HFF-Myc (cell line): Measurements from ENCODE around the gene COG5.

Experiments
- DNase-seq: peaks from one replicate; pipeline ENCODE4 v3.0.0-alpha.2; 2011; ENCODE audit warnings: low read depth; ENCODE audit errors: extremely low read depth
- H3K4me3 ChIP-seq: replicated peaks from 2 replicates; pipeline ENCODE4 v1.5.1; 2011; ENCODE audit warnings: low read depth, mild to moderate bottlenecking, control low read depth, low read length
- TF ChIP-seq, protein P1 (sequence below): IDR thresholded peaks from 2 replicates; pipeline ENCODE4 v1.5.1; 2012; ENCODE audit warnings: mild to moderate bottlenecking, low read depth, low read length, control low read depth; ENCODE audit errors: missing control alignments

The COG5 gene

DNA sequence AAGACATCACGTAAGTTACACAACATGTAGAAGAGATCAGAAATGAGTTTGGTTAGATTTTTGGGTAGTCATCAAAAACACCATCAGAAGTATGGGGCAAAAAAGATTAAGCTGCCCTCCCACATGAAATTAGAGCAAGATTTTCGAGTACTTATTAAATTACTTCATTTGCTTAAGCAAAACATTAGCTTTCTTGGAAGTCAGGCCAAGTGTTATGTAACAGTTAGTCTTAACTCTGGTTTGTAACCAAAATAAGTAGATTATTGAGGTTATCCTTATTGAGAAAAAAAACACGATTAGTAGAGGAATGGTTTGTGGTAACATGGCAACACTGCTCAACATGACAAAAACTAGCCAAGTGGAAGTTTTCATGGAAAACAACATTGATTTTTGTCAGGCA lies 357.0 kb downstream of the COG5 start:
- TF ChIP-seq, protein P1, sequence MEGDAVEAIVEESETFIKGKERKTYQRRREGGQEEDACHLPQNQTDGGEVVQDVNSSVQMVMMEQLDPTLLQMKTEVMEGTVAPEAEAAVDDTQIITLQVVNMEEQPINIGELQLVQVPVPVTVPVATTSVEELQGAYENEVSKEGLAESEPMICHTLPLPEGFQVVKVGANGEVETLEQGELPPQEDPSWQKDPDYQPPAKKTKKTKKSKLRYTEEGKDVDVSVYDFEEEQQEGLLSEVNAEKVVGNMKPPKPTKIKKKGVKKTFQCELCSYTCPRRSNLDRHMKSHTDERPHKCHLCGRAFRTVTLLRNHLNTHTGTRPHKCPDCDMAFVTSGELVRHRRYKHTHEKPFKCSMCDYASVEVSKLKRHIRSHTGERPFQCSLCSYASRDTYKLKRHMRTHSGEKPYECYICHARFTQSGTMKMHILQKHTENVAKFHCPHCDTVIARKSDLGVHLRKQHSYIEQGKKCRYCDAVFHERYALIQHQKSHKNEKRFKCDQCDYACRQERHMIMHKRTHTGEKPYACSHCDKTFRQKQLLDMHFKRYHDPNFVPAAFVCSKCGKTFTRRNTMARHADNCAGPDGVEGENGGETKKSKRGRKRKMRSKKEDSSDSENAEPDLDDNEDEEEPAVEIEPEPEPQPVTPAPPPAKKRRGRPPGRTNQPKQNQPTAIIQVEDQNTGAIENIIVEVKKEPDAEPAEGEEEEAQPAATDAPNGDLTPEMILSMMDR: no peak
- no peak overlapping the region for H3K4me3 ChIP-seq
- DNase-seq: no peak

GRCh38 chr7:107206136-107206535 lies 357.6 kb downstream of the COG5 start:
- TF ChIP-seq, protein P1: no peak
- no peak for DNase-seq
- H3K4me3 ChIP-seq: no peak overlapping the region

- TF ChIP-seq, protein P1: no peak
Observed at GRCh38 chr7:107203607-107204006, 360.1 kb downstream of the COG5 start.

DNA sequence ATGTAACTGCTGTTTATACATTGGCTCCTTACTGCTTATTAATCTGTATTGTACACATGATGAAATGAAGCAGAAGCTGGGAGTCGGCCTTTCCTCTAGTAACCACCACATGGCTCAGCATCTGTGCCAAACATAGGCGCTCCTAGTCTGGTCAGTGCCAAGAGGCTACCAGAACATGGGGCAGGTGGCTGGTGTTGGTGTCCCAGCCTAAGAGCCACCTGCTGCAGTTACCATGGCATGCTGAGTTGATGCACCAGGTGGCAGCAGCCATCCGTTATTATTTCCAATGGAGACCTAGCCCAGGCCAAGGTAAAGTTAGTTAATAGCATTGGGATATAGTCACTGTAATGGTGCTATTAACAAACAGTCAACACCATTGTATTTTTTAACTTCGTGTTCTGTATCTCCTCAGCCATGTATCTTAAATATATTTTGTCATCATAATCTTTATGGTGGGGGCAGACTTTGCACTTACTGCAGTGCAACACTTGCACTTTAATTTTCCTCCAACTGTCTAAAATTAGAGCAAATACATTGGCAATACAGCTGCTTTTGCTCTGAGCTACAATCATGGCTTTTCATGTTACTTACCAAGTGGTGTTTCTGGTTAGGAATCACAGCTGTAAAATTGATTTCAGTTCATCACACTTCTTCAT lies 361.8 kb downstream of the COG5 start:
- no peak overlapping the region for H3K4me3 ChIP-seq
- TF ChIP-seq, protein P1: peak; percentile 46
- no peak for DNase-seq

More at GRCh38 chr7:107203607-107204006, 360.1 kb downstream of the COG5 start:
- DNase-seq: no peak
- no peak overlapping the region for H3K4me3 ChIP-seq

DNA sequence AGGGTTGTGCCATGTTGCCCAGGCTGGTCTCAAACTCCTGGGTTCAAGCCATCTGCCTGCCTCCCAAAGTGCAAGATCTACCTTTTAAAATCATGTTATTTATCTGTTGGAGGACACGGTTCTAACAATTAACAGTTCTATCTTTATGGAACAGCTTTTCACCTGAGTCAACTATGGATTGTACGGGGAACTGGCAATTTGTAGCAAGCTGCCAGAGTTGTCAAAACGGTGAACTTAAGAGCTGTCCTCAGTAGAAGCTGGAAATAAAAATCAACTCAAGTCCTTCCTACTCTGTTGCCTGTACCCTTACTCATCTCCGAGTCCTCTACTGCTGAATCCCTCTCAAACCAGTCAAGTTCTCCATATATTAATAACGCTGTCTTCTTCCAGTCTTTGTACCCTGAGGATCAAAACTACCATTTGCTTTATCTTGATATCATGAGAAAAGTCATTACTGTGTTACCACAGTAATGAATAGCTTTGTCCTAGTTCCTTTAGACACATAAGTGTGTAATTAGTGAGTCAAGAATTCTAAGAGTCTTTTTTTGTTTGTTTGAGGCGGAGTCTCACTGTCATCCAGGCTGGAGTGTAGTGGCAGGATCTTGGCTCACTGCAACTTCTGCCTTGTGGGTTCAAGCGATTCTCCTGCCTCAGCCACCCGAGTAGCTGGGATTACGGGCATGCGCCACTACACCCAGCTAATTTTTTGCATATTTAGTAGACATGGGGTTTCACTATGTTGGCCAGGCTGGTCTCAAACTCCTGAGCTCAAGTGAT lies 366.7 kb downstream of the COG5 start:
- no peak overlapping the region for H3K4me3 ChIP-seq
- DNase-seq: no peak
- TF ChIP-seq, protein P1: no peak

GRCh38 chr7:107194052-107194451 lies 369.7 kb downstream of the COG5 start:
- no peak overlapping the region for H3K4me3 ChIP-seq
- TF ChIP-seq, protein P1: no peak
- no peak for DNase-seq
